ENCODE data around the gene PRRC2A.
A peak's percentile ranks its signal among the peaks of the same experiment; 100 is the strongest.

Gene PRRC2A

GRCh38 chr6:31669676-31670075, 49.2 kb downstream of the PRRC2A start, which contains the start of gene LY6G5B:
Gene LY6G5B (plus strand): TSS chr6:31669976. CDS start chr6:31670951, 975 bp downstream.
- DNase-seq = no peak

- DNase-seq = no peak
Measured at GRCh38 chr6:31676322-31676903, 55.9 kb downstream of the PRRC2A start.

- DNase-seq = no peak
Measured at GRCh38 chr6:31676904-31677303, 56.4 kb downstream of the PRRC2A start.

GRCh38 chr6:31677955-31678354, 57.4 kb downstream of the PRRC2A start:
- DNase-seq = no peak

- peak; percentile 80 for DNase-seq
Measured at GRCh38 chr6:31680226-31681134, 60.0 kb downstream of the PRRC2A start, which contains the start of gene LY6G5C. Gene LY6G5C (minus strand): TSS chr6:31681067. CDS start chr6:31680373, 694 bp downstream.

- peak; percentile 41 for DNase-seq
Measured at GRCh38 chr6:31681135-31681671, 60.7 kb downstream of the PRRC2A start.

- no peak for DNase-seq
Measured at GRCh38 chr6:31683591-31683990, 63.1 kb downstream of the PRRC2A start.

GRCh38 chr6:31686483-31686882, 66.0 kb downstream of the PRRC2A start:
- no peak for DNase-seq

- no peak for DNase-seq
Measured at GRCh38 chr6:31687321-31687720, 66.8 kb downstream of the PRRC2A start.

Measured in fibroblast of skin of right quadriceps (primary cell).